ENCODE data around the gene DPH2. TPM values are rescaled to one million over a fixed set of nuclear protein-coding genes. Genes with fewer than 3 reads are reported as not detected.

Gene DPH2
- total and polyA plus RNA-seq, 10 of the 15 experiments (the other 5 are each of a cell fraction or from before 2014, with no cell fraction given) = 13.1 to 82.9 (median 52.0) TPM

DNA sequence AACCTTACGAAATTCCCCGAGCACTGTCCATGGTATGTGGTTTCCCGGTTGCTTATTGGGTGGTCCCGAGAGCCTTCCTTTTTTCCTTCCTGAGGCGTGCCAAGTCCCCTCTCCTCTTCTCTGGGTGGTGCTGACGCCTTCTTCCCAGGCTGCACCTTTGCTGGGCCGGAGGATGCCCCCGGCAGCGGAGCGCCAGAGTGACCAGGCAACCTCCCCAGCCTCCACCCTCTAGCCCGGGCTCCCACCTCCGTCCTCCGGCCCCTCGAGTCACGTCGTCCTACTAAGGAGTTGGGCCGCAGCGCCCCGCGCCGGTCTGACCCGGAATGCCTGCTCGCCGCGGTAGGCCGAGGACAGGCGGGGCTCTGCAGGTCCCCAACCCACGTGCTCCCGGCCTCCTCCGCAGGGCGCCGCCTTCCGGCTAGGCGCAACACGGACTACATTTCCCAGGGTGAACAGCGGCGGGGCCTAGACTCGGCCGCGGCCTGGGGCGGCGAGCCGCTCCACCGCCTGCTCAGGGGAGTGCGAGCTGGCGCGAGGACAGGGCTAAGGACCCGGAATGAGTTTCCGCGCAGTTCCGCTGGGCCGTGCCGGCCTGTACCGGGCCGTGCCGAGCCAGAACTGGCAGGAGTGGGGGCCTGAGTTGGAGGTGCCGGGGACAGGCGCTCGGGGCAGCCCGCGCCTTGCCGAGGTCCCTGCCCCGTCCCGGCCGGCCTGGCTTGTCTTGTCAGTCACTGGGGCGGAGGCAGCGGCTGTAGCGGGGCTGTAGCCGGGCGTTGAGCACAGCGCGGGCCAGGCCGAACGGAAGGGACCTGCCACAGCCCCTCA, 23.4 kb upstream of the DPH2 start, which contains the start of gene IPO13 (continued):
- TF ChIP-seq, protein P1, sequence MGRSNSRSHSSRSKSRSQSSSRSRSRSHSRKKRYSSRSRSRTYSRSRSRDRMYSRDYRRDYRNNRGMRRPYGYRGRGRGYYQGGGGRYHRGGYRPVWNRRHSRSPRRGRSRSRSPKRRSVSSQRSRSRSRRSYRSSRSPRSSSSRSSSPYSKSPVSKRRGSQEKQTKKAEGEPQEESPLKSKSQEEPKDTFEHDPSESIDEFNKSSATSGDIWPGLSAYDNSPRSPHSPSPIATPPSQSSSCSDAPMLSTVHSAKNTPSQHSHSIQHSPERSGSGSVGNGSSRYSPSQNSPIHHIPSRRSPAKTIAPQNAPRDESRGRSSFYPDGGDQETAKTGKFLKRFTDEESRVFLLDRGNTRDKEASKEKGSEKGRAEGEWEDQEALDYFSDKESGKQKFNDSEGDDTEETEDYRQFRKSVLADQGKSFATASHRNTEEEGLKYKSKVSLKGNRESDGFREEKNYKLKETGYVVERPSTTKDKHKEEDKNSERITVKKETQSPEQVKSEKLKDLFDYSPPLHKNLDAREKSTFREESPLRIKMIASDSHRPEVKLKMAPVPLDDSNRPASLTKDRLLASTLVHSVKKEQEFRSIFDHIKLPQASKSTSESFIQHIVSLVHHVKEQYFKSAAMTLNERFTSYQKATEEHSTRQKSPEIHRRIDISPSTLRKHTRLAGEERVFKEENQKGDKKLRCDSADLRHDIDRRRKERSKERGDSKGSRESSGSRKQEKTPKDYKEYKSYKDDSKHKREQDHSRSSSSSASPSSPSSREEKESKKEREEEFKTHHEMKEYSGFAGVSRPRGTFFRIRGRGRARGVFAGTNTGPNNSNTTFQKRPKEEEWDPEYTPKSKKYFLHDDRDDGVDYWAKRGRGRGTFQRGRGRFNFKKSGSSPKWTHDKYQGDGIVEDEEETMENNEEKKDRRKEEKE (IDR thresholded peaks at IDR 0.05) = no peak
- TF ChIP-seq, protein P2, sequence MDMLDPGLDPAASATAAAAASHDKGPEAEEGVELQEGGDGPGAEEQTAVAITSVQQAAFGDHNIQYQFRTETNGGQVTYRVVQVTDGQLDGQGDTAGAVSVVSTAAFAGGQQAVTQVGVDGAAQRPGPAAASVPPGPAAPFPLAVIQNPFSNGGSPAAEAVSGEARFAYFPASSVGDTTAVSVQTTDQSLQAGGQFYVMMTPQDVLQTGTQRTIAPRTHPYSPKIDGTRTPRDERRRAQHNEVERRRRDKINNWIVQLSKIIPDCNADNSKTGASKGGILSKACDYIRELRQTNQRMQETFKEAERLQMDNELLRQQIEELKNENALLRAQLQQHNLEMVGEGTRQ (IDR thresholded peaks at IDR 0.05; ENCODE audit: borderline replicate concordance, low read depth, low read length) = peak; percentile 76
- TF ChIP-seq CBFB (IDR thresholded peaks at IDR 0.05; ENCODE audit: low read depth) (peak; percentile 68; the same call in 1 of the 2 replicates), POU2F2 (IDR thresholded peaks at IDR 0.05; ENCODE audit: borderline replicate concordance, low read depth, low read length) (peak; percentile 55; the same call in 1 of the 3 replicates), NFYB (IDR thresholded peaks at IDR 0.05; ENCODE audit: insufficient read depth, low read depth, low read length) (no peak), CHD4 (IDR thresholded peaks at IDR 0.05) (no peak), HDAC6 (IDR thresholded peaks at IDR 0.05; ENCODE audit: unreplicated experiment) (peak; percentile 69), CBX5 (IDR thresholded peaks at IDR 0.05; ENCODE audit: low read depth) (no peak; the same call in 1 of the 2 replicates), CEBPB (IDR thresholded peaks at IDR 0.05; ENCODE audit: borderline replicate concordance in 1 of 2, low read depth in 2 of 2, low read length in 2 of 2) (peak in 1 of 2 experiments; percentile 5; a peak in 1 of 4 replicates), FOXK2 (IDR thresholded peaks at IDR 0.05) (peak; percentile 44; the same call in 1 of the 2 replicates), RAD21 (IDR thresholded peaks at IDR 0.05; ENCODE audit: insufficient read depth, low read depth, low read length) (peak; percentile 59), GABPA (IDR thresholded peaks at IDR 0.05; ENCODE audit: low read depth) (no peak), NR2C1 (IDR thresholded peaks at IDR 0.05) (peak; percentile 69), SMC3 (IDR thresholded peaks at IDR 0.05; ENCODE audit: borderline replicate concordance, low read length) (peak; percentile 33; the same call in 1 of the 2 replicates), BCL11A (IDR thresholded peaks at IDR 0.05; ENCODE audit: low read depth, low read length) (no peak), RUNX3 (IDR thresholded peaks at IDR 0.05; ENCODE audit: low read length) (peak; percentile 37), MEF2A (IDR thresholded peaks at IDR 0.05; ENCODE audit: insufficient read depth, low read depth, low read length) (peak; percentile 17; the same call in 1 of the 2 replicates), IKZF1 (conservative IDR thresholded peaks at IDR 0.05) (peak; percentile 99), ZNF384 (IDR thresholded peaks at IDR 0.05; ENCODE audit: borderline replicate concordance, low read depth, low read length) (no peak)
- TF ChIP-seq, protein P3, sequence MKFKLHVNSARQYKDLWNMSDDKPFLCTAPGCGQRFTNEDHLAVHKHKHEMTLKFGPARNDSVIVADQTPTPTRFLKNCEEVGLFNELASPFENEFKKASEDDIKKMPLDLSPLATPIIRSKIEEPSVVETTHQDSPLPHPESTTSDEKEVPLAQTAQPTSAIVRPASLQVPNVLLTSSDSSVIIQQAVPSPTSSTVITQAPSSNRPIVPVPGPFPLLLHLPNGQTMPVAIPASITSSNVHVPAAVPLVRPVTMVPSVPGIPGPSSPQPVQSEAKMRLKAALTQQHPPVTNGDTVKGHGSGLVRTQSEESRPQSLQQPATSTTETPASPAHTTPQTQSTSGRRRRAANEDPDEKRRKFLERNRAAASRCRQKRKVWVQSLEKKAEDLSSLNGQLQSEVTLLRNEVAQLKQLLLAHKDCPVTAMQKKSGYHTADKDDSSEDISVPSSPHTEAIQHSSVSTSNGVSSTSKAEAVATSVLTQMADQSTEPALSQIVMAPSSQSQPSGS (IDR thresholded peaks at IDR 0.05; ENCODE audit: low read length) = no peak
- TF ChIP-seq, protein P4, sequence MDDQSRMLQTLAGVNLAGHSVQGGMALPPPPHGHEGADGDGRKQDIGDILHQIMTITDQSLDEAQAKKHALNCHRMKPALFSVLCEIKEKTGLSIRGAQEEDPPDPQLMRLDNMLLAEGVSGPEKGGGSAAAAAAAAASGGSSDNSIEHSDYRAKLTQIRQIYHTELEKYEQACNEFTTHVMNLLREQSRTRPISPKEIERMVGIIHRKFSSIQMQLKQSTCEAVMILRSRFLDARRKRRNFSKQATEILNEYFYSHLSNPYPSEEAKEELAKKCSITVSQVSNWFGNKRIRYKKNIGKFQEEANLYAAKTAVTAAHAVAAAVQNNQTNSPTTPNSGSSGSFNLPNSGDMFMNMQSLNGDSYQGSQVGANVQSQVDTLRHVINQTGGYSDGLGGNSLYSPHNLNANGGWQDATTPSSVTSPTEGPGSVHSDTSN (IDR thresholded peaks at IDR 0.05; ENCODE audit: insufficient replicate concordance, low read depth, low read length) = peak; percentile 80

Data from GM12878 (cell line).